Measurements from ENCODE around the gene HOXD4. TPM values are rescaled to one million over a fixed set of nuclear protein-coding genes. Genes with fewer than 3 reads are reported as not detected.

HOXD4 gene
- polyA plus RNA-seq, 1 donor from 2014 or later, result not detected

DNA sequence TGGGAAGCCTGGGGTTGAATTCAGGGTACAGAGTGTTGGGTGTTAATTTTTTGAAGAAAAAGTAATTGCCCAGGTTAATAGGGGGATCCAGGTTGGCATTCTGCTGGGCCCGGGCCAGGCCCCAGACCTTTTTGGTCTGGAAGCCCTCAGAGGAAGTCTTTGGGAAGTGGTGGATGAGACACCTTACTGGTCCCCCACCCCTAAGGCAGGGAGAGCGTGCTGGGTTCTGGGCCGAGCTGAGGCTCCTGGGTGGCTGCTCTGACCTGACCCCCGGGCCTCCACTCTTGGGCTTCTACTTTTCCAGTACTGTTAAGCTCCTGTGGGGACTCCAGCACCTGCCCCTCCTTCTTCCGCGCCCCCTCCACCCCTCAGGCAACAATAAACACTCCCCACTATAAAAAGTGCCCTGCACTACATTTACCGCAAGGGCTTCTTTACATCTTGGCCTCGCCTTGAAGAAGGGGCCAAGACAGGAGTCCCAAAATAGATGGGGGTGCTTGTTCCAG, 5.0 kb downstream of the HOXD4 start:
- Histone ChIP-seq H3K9me2 (ENCODE audit: insufficient read depth, low read length) (no peaks in the 10 kb centered on the region), H3K4me2 (ENCODE audit: low read length) (no peak overlapping the region), H4K20me1 (ENCODE audit: insufficient read depth) (no peaks in the 10 kb centered on the region), H3K9me3 (ENCODE audit: low read length) (peaks cover 12% of the 10 kb centered on the region), H3K4me3 (ENCODE audit: low read length) (no peak overlapping the region), H3K27ac (ENCODE audit: low read length) (no peak overlapping the region), H2AFZ (ENCODE audit: low read depth, low read length) (no peak overlapping the region), H3F3A (ENCODE audit: insufficient read depth, low read length, poor library complexity, severe bottlenecking) (no peaks in the 10 kb centered on the region), H3K27me3 (ENCODE audit: insufficient read depth, low read depth, low read length) (peaks cover 100% of the 10 kb centered on the region), H3K9ac (ENCODE audit: low read length) (no peak overlapping the region), H3K36me3 (ENCODE audit: insufficient read depth, low read length) (no peaks in the 10 kb centered on the region), H3K79me2 (replicated peaks; ENCODE audit: insufficient read depth, low read length) (no peaks in the 10 kb centered on the region)
- TF ChIP-seq EZH2 (IDR thresholded peaks at IDR 0.05; ENCODE audit: borderline replicate concordance, insufficient read depth, low read length, poor library complexity, severe bottlenecking) (no peak), EP300 (conservative IDR thresholded peaks at IDR 0.05; ENCODE audit: poor library complexity, severe bottlenecking) (no peak), POLR2AphosphoS5 (IDR thresholded peaks at IDR 0.05) (no peak), TAF1 (IDR thresholded peaks at IDR 0.05; ENCODE audit: low read depth) (no peak), SMC3 (conservative IDR thresholded peaks at IDR 0.05; ENCODE audit: poor library complexity) (no peak), MXI1 (conservative IDR thresholded peaks at IDR 0.05; ENCODE audit: poor library complexity, severe bottlenecking) (no peak), RAD21 (conservative IDR thresholded peaks at IDR 0.05) (no peak)
- TF ChIP-seq, protein P1, sequence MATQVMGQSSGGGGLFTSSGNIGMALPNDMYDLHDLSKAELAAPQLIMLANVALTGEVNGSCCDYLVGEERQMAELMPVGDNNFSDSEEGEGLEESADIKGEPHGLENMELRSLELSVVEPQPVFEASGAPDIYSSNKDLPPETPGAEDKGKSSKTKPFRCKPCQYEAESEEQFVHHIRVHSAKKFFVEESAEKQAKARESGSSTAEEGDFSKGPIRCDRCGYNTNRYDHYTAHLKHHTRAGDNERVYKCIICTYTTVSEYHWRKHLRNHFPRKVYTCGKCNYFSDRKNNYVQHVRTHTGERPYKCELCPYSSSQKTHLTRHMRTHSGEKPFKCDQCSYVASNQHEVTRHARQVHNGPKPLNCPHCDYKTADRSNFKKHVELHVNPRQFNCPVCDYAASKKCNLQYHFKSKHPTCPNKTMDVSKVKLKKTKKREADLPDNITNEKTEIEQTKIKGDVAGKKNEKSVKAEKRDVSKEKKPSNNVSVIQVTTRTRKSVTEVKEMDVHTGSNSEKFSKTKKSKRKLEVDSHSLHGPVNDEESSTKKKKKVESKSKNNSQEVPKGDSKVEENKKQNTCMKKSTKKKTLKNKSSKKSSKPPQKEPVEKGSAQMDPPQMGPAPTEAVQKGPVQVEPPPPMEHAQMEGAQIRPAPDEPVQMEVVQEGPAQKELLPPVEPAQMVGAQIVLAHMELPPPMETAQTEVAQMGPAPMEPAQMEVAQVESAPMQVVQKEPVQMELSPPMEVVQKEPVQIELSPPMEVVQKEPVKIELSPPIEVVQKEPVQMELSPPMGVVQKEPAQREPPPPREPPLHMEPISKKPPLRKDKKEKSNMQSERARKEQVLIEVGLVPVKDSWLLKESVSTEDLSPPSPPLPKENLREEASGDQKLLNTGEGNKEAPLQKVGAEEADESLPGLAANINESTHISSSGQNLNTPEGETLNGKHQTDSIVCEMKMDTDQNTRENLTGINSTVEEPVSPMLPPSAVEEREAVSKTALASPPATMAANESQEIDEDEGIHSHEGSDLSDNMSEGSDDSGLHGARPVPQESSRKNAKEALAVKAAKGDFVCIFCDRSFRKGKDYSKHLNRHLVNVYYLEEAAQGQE (IDR thresholded peaks at IDR 0.05; ENCODE audit: borderline replicate concordance), result no peak
- TF ChIP-seq, protein P2, sequence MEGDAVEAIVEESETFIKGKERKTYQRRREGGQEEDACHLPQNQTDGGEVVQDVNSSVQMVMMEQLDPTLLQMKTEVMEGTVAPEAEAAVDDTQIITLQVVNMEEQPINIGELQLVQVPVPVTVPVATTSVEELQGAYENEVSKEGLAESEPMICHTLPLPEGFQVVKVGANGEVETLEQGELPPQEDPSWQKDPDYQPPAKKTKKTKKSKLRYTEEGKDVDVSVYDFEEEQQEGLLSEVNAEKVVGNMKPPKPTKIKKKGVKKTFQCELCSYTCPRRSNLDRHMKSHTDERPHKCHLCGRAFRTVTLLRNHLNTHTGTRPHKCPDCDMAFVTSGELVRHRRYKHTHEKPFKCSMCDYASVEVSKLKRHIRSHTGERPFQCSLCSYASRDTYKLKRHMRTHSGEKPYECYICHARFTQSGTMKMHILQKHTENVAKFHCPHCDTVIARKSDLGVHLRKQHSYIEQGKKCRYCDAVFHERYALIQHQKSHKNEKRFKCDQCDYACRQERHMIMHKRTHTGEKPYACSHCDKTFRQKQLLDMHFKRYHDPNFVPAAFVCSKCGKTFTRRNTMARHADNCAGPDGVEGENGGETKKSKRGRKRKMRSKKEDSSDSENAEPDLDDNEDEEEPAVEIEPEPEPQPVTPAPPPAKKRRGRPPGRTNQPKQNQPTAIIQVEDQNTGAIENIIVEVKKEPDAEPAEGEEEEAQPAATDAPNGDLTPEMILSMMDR (IDR thresholded peaks at IDR 0.05; ENCODE audit: poor library complexity, severe bottlenecking), result no peak

DNA sequence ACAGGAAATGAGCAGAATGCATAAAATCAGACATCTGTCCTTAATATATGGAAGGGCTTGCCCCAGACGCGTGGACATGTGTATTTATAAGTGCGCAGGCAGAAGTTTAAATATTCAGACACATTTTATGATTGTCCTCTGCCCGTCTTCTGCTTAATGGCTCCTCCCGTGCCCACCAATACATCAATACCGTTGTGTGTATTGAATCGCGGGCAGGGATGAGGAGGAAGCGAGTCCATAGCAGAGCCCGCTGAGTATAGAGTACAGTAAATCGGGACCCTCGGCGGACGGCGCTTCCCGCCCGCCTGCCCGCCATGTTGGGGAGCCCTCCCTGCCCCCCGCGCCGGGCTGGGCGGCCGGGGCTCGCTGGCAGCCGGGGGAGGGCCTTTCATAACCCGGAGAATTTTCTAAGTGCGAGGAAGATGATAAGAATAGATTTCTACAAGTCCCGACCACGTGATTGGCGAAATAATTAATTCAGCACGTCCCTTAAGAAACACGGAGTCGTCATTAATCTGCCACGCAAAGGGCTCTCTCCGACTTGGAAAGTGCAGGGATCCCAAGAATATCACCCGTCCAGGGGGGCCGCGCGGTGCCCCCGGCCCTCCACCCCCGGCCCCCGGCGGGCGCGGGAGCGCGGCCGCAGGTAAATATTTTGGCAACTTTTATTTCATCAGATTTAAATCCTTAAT, 5.6 kb downstream of the HOXD4 start, which contains the start of gene HOXD3:
TSS of gene HOXD3 (plus strand) at position 501 of the 692 bp plus-strand sequence. CDS start 11,808 bp downstream, outside the sequence.
- Histone ChIP-seq H4K20me1 (ENCODE audit: insufficient read depth) (no peaks in the 10 kb centered on the region), H3F3A (ENCODE audit: insufficient read depth, low read length, poor library complexity, severe bottlenecking) (no peaks in the 10 kb centered on the region), H3K9me2 (ENCODE audit: insufficient read depth, low read length) (no peaks in the 10 kb centered on the region), H3K36me3 (ENCODE audit: insufficient read depth, low read length) (no peaks in the 10 kb centered on the region), H3K9ac (ENCODE audit: low read length) (no peak within 1 kb of the TSS), H3K79me2 (replicated peaks; ENCODE audit: insufficient read depth, low read length) (no peaks in the 10 kb centered on the region), H3K4me2 (ENCODE audit: low read length) (no peak within 1 kb of the TSS), H3K27ac (ENCODE audit: low read length) (no peak within 1 kb of the TSS), H3K27me3 (ENCODE audit: insufficient read depth, low read depth, low read length) (peaks cover 100% of the 10 kb centered on the region), H3K9me3 (ENCODE audit: low read length) (peaks cover 18% of the 10 kb centered on the region), H3K4me3 (ENCODE audit: low read length) (no peak within 1 kb of the TSS), H2AFZ (ENCODE audit: low read depth, low read length) (no peak within 1 kb of the TSS)
- TF ChIP-seq, protein P1 (IDR thresholded peaks at IDR 0.05; ENCODE audit: borderline replicate concordance), result no peak
- TF ChIP-seq, protein P2 (IDR thresholded peaks at IDR 0.05; ENCODE audit: poor library complexity, severe bottlenecking), result no peak
- TF ChIP-seq RAD21 (conservative IDR thresholded peaks at IDR 0.05) (no peak), EZH2 (IDR thresholded peaks at IDR 0.05; ENCODE audit: borderline replicate concordance, insufficient read depth, low read length, poor library complexity, severe bottlenecking) (no peak), MXI1 (conservative IDR thresholded peaks at IDR 0.05; ENCODE audit: poor library complexity, severe bottlenecking) (no peak), POLR2AphosphoS5 (IDR thresholded peaks at IDR 0.05) (no peak), SMC3 (conservative IDR thresholded peaks at IDR 0.05; ENCODE audit: poor library complexity) (no peak), EP300 (conservative IDR thresholded peaks at IDR 0.05; ENCODE audit: poor library complexity, severe bottlenecking) (no peak), TAF1 (IDR thresholded peaks at IDR 0.05; ENCODE audit: low read depth) (no peak)
